Measurements from ENCODE around the gene PTPN18.

PTPN18 gene

GRCh38 chr2:130341562-130342019 is 14.3 kb upstream of the PTPN18 start:
- no peak for DNase-seq

- DNase-seq = peak; percentile 89
Measured at GRCh38 chr2:130342020-130342532, 13.8 kb upstream of the PTPN18 start.

- peak; percentile 97 for DNase-seq
Measured at GRCh38 chr2:130342533-130343275, 13.2 kb upstream of the PTPN18 start, which contains the start of gene IMP4. Gene IMP4 (plus strand): TSS chr2:130342897. CDS start chr2:130342933, 36 bp downstream.

- DNase-seq = no peak
Measured at GRCh38 chr2:130344578-130344977, 11.3 kb upstream of the PTPN18 start.

GRCh38 chr2:130345091-130345490 is 10.8 kb upstream of the PTPN18 start:
- no peak for DNase-seq

- no peak for DNase-seq
Measured at GRCh38 chr2:130345611-130346010, 10.2 kb upstream of the PTPN18 start.

- no peak for DNase-seq
Measured at GRCh38 chr2:130346041-130346740, 9.7 kb upstream of the PTPN18 start.

GRCh38 chr2:130346741-130347066 is 9.2 kb upstream of the PTPN18 start:
- no peak for DNase-seq

- no peak for DNase-seq
Measured at GRCh38 chr2:130347220-130347925, 8.5 kb upstream of the PTPN18 start.

- no peak for DNase-seq
Measured at GRCh38 chr2:130349174-130349573, 6.7 kb upstream of the PTPN18 start.

GRCh38 chr2:130351711-130352110 is 4.1 kb upstream of the PTPN18 start:
- no peak for DNase-seq

GRCh38 chr2:130352237-130352636 is 3.6 kb upstream of the PTPN18 start:
- DNase-seq = no peak

- DNase-seq = no peak
Measured at GRCh38 chr2:130353291-130354138, 2.3 kb upstream of the PTPN18 start.

GRCh38 chr2:130354139-130354428 is 1.8 kb upstream of the PTPN18 start:
- DNase-seq = no peak

GRCh38 chr2:130355172-130355577 is 681 bp upstream of the PTPN18 start:
- no peak for DNase-seq

GRCh38 chr2:130357864-130358263 is 2.0 kb downstream of the PTPN18 start:
- no peak for DNase-seq

GRCh38 chr2:130358420-130359350 is 2.8 kb downstream of the PTPN18 start:
- DNase-seq = no peak

- no peak for DNase-seq
Measured at GRCh38 chr2:130359466-130359865, 3.6 kb downstream of the PTPN18 start.

GRCh38 chr2:130363479-130363878 is 7.6 kb downstream of the PTPN18 start:
- DNase-seq = no peak

- no peak for DNase-seq
Measured at GRCh38 chr2:130365075-130365474, 9.2 kb downstream of the PTPN18 start.

GRCh38 chr2:130365963-130366362 is 10.1 kb downstream of the PTPN18 start:
- no peak for DNase-seq

- no peak for DNase-seq
Measured at GRCh38 chr2:130366720-130367119, 10.9 kb downstream of the PTPN18 start.

Measured in CD4-positive, alpha-beta T cell treated with Interferon gamma for 1 hour (primary cell).